IPS DF 6.9 (cell line): ENCODE measurements around the gene FHIT.

Source experiments
- DNase-seq: peaks from one replicate; pipeline ENCODE4 v3.0.0-alpha.2; 2013; ENCODE audit warnings: low read depth, low spot score
- H3K27ac ChIP-seq: one replicate; pipeline ENCODE4 v1.5.1; 2013; ENCODE audit warnings: low read length, control low read depth
- H3K27me3 ChIP-seq: 2 replicates; pipeline ENCODE4 v1.6.1; 2013; ENCODE audit warnings: mild to moderate bottlenecking, low read length; ENCODE audit not compliant: control insufficient read depth, insufficient read depth
- H3K36me3 ChIP-seq: 2 replicates; pipeline ENCODE4 v1.6.1; 2013; ENCODE audit warnings: low read length; ENCODE audit not compliant: control insufficient read depth, insufficient read depth
- H3K4me1 ChIP-seq: 2 replicates; pipeline ENCODE4 v1.6.1; 2013; ENCODE audit warnings: low read length; ENCODE audit not compliant: control insufficient read depth, insufficient read depth
- H3K4me3 ChIP-seq: 2 replicates; pipeline ENCODE4 v1.5.1; 2013; ENCODE audit warnings: mild to moderate bottlenecking, low read length
- H3K9me3 ChIP-seq: 2 replicates; pipeline ENCODE4 v1.6.1; 2013; ENCODE audit warnings: low read length, inconsistent platforms; ENCODE audit not compliant: control insufficient read depth, insufficient read depth
- WGBS: extraction: QIAGEN DNeasy Blood & Tissue Kit; methylation state at CpG from one replicate; pipeline ENCODE4 v1.1.7; 2013; ENCODE audit warnings: mixed read lengths, missing lambda C conversion rate; ENCODE audit not compliant: insufficient read length, insufficient coverage; 5-methylcytosine and 5-hydroxymethylcytosine counted together

Gene FHIT

DNA sequence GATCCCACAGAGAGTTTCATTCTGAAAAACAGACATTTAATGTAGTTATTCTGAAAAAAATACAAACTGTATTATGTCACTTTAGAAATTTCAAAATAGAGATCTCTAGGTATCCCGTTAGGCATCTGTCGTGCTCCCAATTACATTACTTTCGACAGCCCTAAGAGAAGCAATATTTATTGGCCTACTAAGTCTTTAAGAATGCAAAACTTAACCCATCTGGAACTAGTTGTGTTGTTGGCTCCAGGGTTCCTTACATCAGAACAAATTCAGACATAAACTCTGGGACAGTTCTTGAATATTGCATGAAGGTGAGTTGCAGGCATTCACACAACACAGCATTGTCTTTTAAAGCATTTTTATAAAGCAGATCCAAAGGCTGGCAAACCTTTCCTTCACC is 498.4 kb downstream of the FHIT start:
- DNase-seq, result no peak
- Histone ChIP-seq H3K27me3 (no peaks in the 10 kb centered on the region), H3K27ac (no peak overlapping the region), H3K4me1 (no peaks in the 10 kb centered on the region), H3K4me3 (no peak overlapping the region), H3K36me3 (no peaks in the 10 kb centered on the region), H3K9me3 (no peaks in the 10 kb centered on the region; the same call in 1 of the 2 replicates)
- WGBS, result no CpG with 5 or more reads among the region's 3 CpGs

DNA sequence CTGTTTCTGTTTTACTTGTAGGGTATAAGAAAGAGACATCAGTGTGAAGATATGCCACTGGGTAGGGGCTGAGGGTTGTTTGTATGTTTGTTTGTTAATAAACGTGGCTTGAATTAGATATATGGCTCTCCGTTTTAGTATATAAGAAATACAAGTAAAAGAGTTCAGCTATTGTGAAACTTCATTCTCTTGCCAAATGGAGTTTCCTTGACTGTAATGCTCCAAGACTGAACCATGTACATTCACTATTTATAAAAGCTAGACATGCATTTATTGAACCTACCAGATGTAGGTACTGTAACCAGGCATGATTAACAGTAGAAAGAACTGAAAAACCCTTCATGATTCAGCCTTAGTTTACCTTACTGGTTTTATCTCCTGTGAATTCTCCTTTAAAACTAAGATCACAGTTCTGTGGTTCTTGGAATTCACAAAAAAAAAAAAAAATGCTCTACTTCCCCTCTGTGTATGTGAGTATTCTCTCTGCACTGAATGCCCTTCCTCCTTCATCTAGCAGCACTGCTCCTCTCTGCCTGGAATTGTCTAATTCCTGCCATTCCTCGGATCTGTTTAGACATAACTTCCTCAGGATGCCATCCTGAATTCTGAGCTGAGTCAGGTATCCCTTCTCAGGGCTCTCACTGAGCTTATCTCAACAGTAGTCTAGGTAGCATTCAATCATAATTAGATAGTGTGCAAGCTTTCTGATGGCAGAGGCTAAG is 504.4 kb downstream of the FHIT start:
- H3K27ac ChIP-seq, result no peak overlapping the region
- H3K9me3 ChIP-seq, result no peaks in the 10 kb centered on the region; the same call in 1 of the 2 replicates
- peaks cover 2% of the 10 kb centered on the region; the same call in 1 of the 2 replicates for H3K4me1 ChIP-seq
- 100% methylated on average over 1 of the region's 3 CpGs for WGBS
- H3K36me3 ChIP-seq, result no peaks in the 10 kb centered on the region
- DNase-seq, result no peak
- no peak overlapping the region for H3K4me3 ChIP-seq
- H3K27me3 ChIP-seq, result no peaks in the 10 kb centered on the region

DNA sequence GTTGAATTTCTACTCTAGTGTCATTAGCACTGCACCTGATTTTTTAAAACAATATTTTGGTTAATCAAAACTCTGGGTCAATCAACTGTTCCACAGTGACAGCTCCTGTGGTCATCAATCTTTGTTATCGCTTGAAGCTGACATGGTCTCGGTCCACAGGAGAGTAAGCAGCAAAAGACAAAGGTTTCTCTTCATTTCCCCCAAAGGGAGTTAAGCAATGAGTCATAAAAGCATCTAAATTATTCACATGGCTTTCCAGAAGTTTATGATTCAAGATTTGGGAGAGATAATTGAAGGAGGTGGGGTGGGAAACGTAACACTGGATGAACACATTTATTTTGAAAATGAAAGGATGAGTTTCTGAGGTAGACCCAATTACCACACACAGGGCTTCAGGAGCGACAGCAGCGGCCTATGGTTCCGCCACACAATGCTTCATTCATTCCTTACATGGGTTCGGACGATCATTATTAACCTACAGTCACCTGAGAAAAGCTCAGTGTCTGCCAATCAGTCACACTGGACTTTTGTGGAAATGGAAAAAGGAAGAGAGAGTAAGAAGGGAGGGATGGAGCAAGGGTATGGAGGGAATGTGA is 505.1 kb downstream of the FHIT start:
- WGBS, result 100% methylated on average over 1 of the region's 8 CpGs
- Histone ChIP-seq H3K27ac (no peak overlapping the region), H3K4me3 (no peak overlapping the region), H3K36me3 (no peaks in the 10 kb centered on the region), H3K4me1 (peaks cover 2% of the 10 kb centered on the region; the same call in 1 of the 2 replicates), H3K9me3 (no peaks in the 10 kb centered on the region; the same call in 1 of the 2 replicates), H3K27me3 (no peaks in the 10 kb centered on the region)
- no peak for DNase-seq

DNA sequence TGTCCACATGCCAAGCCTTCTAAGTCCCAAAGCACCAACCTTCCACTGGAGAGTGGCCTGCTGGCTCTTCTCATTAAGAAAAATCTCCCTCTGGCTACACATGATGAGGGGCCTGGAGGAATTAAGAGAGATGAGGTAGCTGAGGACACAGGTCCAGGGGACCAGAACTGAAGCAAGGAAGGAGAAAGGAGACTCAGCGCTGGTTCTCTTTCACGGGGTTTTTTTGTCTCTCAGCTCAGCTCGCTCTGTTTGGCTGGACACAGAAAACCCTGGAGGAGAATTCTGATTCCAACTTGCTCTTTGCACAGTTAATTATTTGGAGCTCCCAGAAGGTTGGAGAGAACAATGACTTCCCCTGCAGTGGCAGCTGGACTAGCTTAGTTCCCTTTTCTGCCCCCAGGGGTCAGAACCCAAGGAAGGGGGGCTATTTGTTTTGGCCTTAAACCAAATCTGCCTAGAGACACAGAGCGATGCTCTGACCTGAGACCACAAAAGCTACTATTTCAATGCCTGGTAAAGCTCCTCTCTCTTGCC is 507.6 kb downstream of the FHIT start:
- no peaks in the 10 kb centered on the region for H3K36me3 ChIP-seq
- H3K27ac ChIP-seq, result no peak overlapping the region
- WGBS, result no CpG with 5 or more reads among the region's 4 CpGs
- H3K4me3 ChIP-seq, result no peak overlapping the region
- no peaks in the 10 kb centered on the region for H3K27me3 ChIP-seq
- H3K9me3 ChIP-seq, result no peaks in the 10 kb centered on the region
- peaks cover 2% of the 10 kb centered on the region; the same call in 1 of the 2 replicates for H3K4me1 ChIP-seq
- no peak for DNase-seq

DNA sequence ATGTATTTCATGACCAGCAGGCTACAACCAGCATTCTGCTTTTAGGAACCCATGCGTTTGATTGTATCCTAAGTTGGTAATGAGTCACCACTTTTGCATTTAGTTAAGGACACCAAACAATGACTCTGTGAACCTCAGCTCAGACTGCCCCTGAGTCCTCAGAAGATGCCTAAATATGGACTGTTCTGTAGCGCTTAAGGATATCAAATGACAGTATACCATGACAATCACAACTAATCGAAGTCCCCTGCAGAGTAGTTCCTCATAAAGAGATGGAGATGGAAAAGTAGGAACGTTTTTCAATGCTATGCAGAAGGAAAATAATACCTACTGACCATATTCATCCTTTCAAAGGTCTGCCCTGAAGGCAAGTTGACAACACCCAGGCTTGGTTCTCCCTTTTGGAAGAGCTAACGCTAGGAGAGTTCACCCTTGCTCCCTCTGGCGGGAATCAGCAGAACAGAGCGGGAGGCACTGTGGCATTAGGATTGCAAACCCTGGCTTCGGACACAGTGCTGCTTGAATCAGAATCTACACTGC is 508.6 kb downstream of the FHIT start:
- Histone ChIP-seq H3K27me3 (no peaks in the 10 kb centered on the region), H3K4me3 (no peak overlapping the region), H3K27ac (no peak overlapping the region), H3K9me3 (no peaks in the 10 kb centered on the region), H3K36me3 (no peaks in the 10 kb centered on the region), H3K4me1 (peaks cover 2% of the 10 kb centered on the region; the same call in 1 of the 2 replicates)
- DNase-seq, result peak; percentile 57
- WGBS, result no CpG with 5 or more reads among the region's 8 CpGs

DNA sequence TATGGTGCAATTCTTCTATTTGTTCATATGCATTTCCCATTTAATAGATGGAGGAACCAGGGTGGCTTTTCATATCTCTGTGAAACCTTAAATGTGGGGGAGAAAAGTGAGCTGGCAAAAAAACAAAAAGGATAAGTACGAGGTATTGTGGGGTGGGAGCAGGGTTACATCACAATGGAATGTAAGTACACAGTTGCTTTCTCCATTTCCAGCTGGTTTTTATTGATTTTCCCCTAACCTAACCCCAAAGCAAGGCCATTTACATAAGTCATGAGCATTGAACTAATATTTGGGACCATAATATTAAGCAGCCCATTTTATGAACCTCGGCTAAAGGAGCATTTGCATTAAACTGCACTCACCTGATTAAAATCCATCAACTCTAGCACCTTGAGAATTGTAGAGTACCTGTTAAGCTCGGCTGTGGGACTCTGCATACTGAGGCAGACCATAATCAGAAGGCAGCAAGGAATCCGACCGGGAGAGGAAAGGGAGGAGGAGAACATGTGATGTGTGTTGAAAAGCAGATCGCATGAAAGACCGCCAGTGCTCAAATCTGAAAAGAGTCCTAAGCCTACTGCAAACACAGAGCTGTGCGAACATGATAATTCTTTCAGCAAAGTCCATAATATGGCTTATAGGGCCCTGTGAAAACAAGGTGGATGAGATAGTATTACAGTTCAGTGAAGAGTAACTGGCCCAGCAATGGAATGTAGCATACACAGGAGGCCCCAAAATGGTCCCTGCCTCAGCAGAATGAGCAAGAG is 513.4 kb downstream of the FHIT start:
- DNase-seq, result no peak
- Histone ChIP-seq H3K4me3 (no peak overlapping the region), H3K27ac (no peak overlapping the region), H3K9me3 (no peaks in the 10 kb centered on the region), H3K27me3 (no peaks in the 10 kb centered on the region), H3K36me3 (no peaks in the 10 kb centered on the region), H3K4me1 (no peaks in the 10 kb centered on the region; the same call in 1 of the 2 replicates)
- WGBS, result no CpG with 5 or more reads among the region's 8 CpGs

DNA sequence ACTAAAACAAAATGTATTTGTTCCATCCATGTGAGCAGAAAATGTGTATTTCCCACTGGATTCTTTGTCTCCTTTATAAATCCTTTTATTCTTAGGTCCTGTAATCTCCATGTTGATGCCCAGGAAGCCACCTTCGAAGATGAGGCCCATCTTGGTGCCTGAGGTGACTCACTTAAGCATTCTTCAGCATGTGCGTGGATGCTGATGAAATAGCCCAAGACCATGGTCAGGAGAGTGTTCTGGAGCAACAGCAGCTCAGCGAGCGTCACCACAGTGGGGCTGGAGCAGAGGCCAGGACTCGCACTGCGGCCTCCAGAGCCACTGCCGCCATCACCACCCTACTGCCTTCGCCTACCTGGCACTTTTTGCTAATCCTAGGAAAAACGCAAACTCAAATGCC is 520.9 kb downstream of the FHIT start:
- no peak for DNase-seq
- Histone ChIP-seq H3K9me3 (no peaks in the 10 kb centered on the region), H3K4me1 (no peaks in the 10 kb centered on the region), H3K4me3 (no peak overlapping the region), H3K27me3 (no peaks in the 10 kb centered on the region), H3K36me3 (no peaks in the 10 kb centered on the region), H3K27ac (no peak overlapping the region)
- no CpG with 5 or more reads among the region's 9 CpGs for WGBS

DNA sequence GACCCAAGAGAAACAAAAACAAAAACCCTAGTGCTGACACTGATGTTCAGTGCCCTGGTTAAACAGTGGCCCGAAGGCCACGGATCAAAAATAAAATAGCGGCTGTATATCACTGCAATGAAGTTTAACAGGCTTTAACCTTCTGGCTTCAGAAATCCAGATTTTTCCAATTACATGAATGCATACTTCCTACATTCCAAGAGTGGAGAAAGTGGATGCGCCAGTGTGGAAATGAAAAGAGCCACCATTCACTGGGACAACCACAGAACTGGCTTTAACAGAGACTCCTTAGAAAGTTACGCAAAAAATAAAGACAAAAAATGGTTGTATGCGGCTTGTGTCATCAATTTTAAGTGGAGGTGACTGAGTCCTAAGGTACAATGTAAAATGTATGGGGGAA is 522.2 kb downstream of the FHIT start:
- Histone ChIP-seq H3K36me3 (no peaks in the 10 kb centered on the region), H3K27ac (no peak overlapping the region), H3K27me3 (no peaks in the 10 kb centered on the region), H3K4me1 (no peaks in the 10 kb centered on the region), H3K9me3 (no peaks in the 10 kb centered on the region), H3K4me3 (no peak overlapping the region)
- no peak for DNase-seq
- WGBS, result no CpG with 5 or more reads among the region's 6 CpGs

DNA sequence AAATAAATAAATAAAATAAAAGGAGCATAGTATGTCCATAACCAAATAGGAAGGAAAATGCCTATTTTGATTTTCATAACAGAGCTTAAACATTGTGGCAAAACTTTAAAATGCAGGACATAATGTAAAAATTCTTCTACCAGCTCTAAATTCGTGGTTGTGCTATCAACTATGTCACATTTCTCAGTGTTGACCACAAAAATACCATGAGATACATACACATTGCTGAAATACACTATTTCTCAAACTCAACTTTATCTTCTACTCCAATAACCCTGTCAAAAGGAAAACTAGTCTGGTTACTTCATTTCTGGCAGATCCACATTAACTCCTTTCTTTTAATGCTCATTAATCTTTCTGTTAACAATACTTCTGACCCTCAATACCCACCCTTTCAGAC is 523.2 kb downstream of the FHIT start:
- no CpG with 5 or more reads among the region's 1 CpG for WGBS
- Histone ChIP-seq H3K27ac (no peak overlapping the region), H3K9me3 (no peaks in the 10 kb centered on the region), H3K27me3 (no peaks in the 10 kb centered on the region), H3K4me1 (no peaks in the 10 kb centered on the region), H3K36me3 (no peaks in the 10 kb centered on the region), H3K4me3 (no peak overlapping the region)
- no peak for DNase-seq

DNA sequence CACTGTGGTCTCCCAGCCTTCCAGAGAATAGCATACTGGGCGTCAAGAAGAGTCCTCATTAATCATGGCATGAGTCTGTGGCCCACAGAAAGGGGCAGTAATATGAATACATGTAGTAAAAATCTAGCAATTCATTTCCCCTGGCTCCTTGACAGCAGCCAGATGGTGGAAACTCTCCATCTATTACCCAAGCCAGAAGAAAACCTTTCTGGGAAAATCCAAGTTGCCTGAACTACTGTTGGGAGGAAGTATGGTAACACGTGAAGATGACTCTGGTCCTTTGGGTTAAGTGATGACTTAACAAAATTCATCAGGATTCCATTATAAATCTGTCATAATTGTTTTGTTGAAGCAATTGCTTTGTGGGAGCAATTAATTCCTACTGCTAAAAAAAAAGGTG is 530.5 kb downstream of the FHIT start:
- H3K4me1 ChIP-seq, result no peaks in the 10 kb centered on the region
- DNase-seq, result no peak
- no CpG with 5 or more reads among the region's 2 CpGs for WGBS

More for the DNA sequence above, 530.5 kb downstream of the FHIT start:
- no peaks in the 10 kb centered on the region for H3K9me3 ChIP-seq
- no peak overlapping the region for H3K4me3 ChIP-seq
- no peaks in the 10 kb centered on the region for H3K27me3 ChIP-seq
- H3K36me3 ChIP-seq, result no peaks in the 10 kb centered on the region
- no peak overlapping the region for H3K27ac ChIP-seq
